HG03558 (cell line): Measurements from ENCODE around the gene CADPS.

Experiments
- ATAC-seq: cut with Tn5 transposase; IDR thresholded peaks from one replicate; pipeline ENCODE4 v1.9.1; 2021; ENCODE audit warnings: moderate number of reproducible peaks; ENCODE audit not compliant: unreplicated experiment; ENCODE audit errors: extremely low read depth

Gene CADPS

GRCh38 chr3:62567097-62568021, 307.9 kb downstream of the CADPS start:
- no peak for ATAC-seq

GRCh38 chr3:62566022-62566557, 309.1 kb downstream of the CADPS start:
- ATAC-seq: peak; percentile 59

DNA sequence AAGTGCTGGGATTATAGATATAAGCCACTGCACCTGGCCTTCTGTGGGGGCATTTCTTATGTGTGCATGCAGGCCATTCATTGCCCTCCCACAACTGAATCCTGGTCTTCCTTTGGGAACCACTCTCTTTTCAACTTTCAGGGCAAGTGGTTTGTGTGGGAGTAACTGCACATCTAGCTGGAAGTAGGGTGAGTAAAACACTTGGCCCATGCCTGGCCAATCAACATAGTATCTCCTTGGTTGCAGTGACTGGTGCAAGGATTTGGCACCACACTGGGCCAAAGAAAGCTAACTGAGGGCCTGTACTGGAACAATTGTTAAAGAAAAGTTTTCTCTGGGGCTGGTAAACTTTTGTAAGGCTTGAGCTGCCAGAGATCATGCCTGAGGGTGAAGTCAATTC, 312.6 kb downstream of the CADPS start:
- ATAC-seq: no peak

- ATAC-seq: no peak
Measured at GRCh38 chr3:62562017-62562416, 313.2 kb downstream of the CADPS start.

DNA sequence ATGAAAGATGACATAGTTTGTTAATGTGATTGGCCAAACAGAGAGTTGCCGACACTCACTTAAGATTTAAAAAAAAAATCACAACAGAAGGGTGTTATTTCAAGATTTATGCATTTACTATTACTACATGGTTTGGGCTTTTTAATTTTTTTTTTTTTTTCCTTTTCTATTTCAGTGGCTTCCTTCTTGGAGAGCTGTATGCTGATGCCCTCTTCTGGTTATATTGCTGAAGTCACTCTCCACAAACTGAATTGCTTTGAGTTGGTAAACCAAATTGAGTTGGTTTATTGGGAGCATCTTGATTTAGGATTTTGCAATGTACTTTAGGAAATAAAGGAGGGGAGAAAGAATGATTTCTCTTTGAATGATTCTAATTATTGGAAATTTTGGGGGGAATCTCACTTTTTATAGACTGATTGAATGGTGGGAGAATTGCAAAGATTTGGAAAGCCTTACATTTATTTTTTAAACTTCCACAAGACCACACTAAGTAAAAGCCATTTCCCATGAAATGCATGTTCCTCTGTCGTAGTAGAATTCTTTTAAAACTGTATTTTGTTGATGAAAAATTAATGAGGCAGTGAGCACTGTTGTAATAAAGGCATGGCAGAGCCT, 315.3 kb downstream of the CADPS start:
- no peak for ATAC-seq

DNA sequence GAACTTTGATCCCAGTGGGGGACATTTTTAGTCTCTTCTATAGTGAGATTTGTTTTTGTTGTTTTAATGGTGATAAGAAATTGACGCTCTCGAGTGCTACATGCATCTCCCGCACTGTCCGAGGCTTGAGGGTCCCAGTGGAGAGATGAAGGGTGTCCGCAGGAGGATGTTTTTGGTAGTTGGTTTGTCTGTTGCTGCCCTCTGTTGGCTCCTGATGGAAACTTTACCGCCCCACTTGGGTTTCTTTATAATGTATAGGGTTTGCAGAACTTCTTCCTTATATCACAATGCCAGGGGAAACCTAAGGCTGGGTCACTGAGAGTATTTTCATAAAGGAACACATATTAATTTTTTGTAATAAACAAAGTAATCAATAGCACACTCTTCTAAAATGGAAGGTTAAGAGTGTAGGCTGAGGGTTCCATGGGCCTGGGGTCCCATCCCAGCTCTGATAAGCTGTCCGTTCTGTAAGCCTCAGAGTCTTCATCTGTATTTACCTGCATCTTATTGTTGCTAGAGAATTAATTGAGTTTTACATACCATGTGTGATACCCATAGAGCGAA, 316.6 kb downstream of the CADPS start:
- no peak for ATAC-seq

GRCh38 chr3:62557983-62558382, 317.2 kb downstream of the CADPS start:
- no peak for ATAC-seq

GRCh38 chr3:62557450-62557849, 317.8 kb downstream of the CADPS start:
- no peak for ATAC-seq

GRCh38 chr3:62556121-62556815, 318.9 kb downstream of the CADPS start:
- ATAC-seq: no peak

DNA sequence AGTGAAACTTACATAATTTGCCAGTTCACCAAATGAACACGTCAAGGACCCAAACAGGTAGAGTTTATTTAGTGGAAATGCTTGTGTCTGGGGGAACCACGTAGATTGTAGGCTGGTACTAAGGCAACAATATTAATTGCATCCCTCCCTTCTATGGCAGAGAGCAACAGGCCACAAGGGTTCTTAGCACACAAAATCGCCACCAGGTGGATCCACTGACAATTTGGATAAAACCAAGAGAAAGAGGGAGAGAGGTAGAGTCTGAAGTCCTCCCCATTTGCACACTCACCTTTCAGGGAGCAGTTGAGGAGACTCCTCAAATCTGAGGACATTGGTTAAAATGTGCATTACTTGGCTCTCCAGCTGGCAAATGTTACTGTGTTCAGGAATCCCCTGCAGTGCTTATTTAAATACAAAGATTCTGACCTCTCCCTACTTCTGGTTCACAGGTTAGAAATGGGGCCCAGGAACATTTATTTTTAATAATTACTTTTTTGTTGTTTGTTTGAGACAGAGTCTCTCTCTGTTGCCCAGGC, 320.9 kb downstream of the CADPS start:
- no peak for ATAC-seq

- ATAC-seq: no peak
Measured at GRCh38 chr3:62553811-62554210, 321.4 kb downstream of the CADPS start.

DNA sequence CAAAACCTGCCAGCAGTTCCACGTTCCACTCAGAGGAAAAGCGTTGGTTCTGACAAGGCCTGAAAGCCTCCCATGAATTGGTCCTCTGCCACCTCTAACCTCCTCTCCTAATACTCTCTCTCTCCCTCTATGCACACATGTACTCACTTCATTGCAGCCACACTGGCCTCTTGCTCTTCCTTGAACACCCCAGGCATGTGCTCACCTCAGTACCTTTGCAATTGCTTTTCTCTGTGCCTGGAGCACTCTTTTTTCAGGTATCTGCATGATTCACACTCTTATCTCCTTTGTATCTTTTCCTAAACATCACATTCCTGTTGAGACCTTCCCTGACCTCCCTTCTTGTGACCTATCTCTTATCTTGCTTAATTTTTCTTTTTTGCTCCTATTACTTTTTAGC, 323.7 kb downstream of the CADPS start:
- no peak for ATAC-seq

- no peak for ATAC-seq
Measured at GRCh38 chr3:62550439-62550838, 324.8 kb downstream of the CADPS start.

- no peak for ATAC-seq
Measured at GRCh38 chr3:62548528-62549205, 326.5 kb downstream of the CADPS start.

GRCh38 chr3:62546266-62546665, 328.9 kb downstream of the CADPS start:
- no peak for ATAC-seq

DNA sequence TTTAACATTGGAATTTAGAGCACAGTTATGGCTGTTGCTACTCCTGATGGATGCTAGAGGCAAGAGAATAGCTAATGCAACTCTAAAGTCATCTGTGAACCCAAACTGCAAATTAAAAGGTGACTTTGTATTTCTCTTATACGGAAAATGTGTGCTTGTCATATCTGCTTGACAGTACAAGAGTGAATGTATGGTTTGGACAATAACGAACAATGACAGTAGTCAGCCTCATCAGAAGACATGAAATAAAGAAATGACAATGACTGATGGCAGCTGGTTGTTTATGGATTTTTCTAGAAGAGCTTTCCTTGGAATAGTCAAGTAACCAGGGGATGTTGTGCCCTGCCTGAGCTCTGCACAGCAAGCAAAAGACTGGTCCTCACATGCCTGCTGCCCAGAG, 333.0 kb downstream of the CADPS start:
- no peak for ATAC-seq

- no peak for ATAC-seq
Measured at GRCh38 chr3:62539762-62540161, 335.5 kb downstream of the CADPS start.

- no peak for ATAC-seq
Measured at GRCh38 chr3:62538691-62539356, 336.4 kb downstream of the CADPS start.

DNA sequence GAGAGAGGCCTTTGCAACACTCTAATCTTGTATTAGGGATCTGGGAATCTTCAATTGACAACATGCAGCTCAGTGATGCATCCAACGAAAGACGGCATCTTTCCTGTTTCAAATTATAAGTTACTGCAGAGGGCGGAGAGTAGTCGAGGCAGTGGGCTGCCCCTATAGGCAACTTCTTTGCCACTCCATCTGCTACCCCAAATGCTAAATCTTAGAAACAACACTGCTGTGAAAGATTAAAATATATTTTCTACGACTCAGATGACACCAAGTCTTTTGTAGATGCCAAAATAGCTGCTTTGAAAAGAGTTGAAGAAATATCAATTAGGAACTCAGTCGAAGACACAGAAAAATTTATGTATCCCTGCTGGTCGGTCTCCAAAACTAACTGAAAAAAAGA, 340.9 kb downstream of the CADPS start:
- no peak for ATAC-seq
